Right atrium auricular region (tissue), 2 donors: ENCODE data around the gene USP22. TPM values are rescaled to one million over a fixed set of nuclear protein-coding genes. Genes with fewer than 3 reads are reported as not detected.

ENCODE experiments used
- DNase-seq: peaks from one replicate; pipeline ENCODE4 v3.0.0-alpha.2; 2019; ENCODE audit warnings: low spot score
- H3K27ac ChIP-seq, 2 donors: fragments of 200-600 bp; sonication (generic); 1 replicate in 1 of 2; 2 replicates in 1 of 2; pipeline ENCODE4 v1.5.1; 2016 to 2019
- H3K27me3 ChIP-seq, 2 donors: fragments of 200-600 bp; sonication (generic); one replicate each; pipeline versions ENCODE4 v1.5.1 to v1.6.0; 2017 to 2019
- H3K36me3 ChIP-seq: fragments of 200-600 bp; sonication (generic); one replicate; pipeline ENCODE4 v1.5.1; 2016
- H3K4me1 ChIP-seq, 2 donors: fragments of 200-600 bp; sonication (generic); one replicate each; pipeline versions ENCODE4 v1.5.1 to v1.6.0; 2017 to 2019
- H3K4me3 ChIP-seq, 2 donors: fragments of 200-600 bp; sonication (generic); 1 replicate in 1 of 2; 2 replicates in 1 of 2; pipeline ENCODE4 v1.5.1; 2017 to 2019; ENCODE audit warnings: mild to moderate bottlenecking in 1 of 2, moderate library complexity in 1 of 2
- H3K9me3 ChIP-seq, 2 donors: fragments of 200-600 bp; sonication (generic); one replicate each; pipeline ENCODE4 v1.5.1; 2019
- CTCF ChIP-seq, 2 donors: fragments of 200-600 bp; sonication (generic); IDR thresholded peaks; one replicate each; pipeline ENCODE4 v1.5.1; 2019; ENCODE audit warnings: antibody characterized with exemption in 2 of 2
- total RNA-seq, 2 donors: library from RNA; depleted of rRNA; stranded (reverse); fragments of >200 nt; gene quantifications; one replicate each; pipeline ENCODE4 v1.1.0, GENCODE V29; 2016

USP22 gene
- total RNA-seq, 2 donors from 2014 or later: 151 to 179 TPM

GRCh38 chr17:20988001-20988636 lies 54.7 kb downstream of the USP22 start:
- Histone ChIP-seq H3K36me3 (no peaks in the 10 kb centered on the region), H3K4me3 (no peak overlapping the region), H3K27me3 (no peaks in the 10 kb centered on the region), H3K4me1 (peaks cover 0 to 14% of the 10 kb centered on the region in 2 donors), H3K27ac (no peak overlapping the region), H3K9me3 (no peaks in the 10 kb centered on the region)
- no peak for TF ChIP-seq CTCF (IDR thresholded peaks at IDR 0.05)
- no peak for DNase-seq

- no peak for DNase-seq
- H3K4me3 ChIP-seq: no peak overlapping the region
- no peaks in the 10 kb centered on the region for H3K27me3 ChIP-seq
- no peak for TF ChIP-seq CTCF (IDR thresholded peaks at IDR 0.05)
- H3K4me1 ChIP-seq: peaks cover 0 to 10% of the 10 kb centered on the region in 2 donors
- H3K27ac ChIP-seq: no peak overlapping the region
- H3K36me3 ChIP-seq: no peaks in the 10 kb centered on the region
- no peaks in the 10 kb centered on the region for H3K9me3 ChIP-seq
Observed at GRCh38 chr17:20987511-20987910, 55.3 kb downstream of the USP22 start.

- H3K9me3 ChIP-seq: no peaks in the 10 kb centered on the region
- no peak overlapping the region for H3K4me3 ChIP-seq
- H3K27me3 ChIP-seq: no peaks in the 10 kb centered on the region
- DNase-seq: no peak
- H3K4me1 ChIP-seq: peaks cover 0 to 8% of the 10 kb centered on the region in 2 donors
- no peak overlapping the region for H3K27ac ChIP-seq
- no peaks in the 10 kb centered on the region for H3K36me3 ChIP-seq
- no peak for TF ChIP-seq CTCF (IDR thresholded peaks at IDR 0.05)
Observed at GRCh38 chr17:20986767-20987510, 55.9 kb downstream of the USP22 start.

DNA sequence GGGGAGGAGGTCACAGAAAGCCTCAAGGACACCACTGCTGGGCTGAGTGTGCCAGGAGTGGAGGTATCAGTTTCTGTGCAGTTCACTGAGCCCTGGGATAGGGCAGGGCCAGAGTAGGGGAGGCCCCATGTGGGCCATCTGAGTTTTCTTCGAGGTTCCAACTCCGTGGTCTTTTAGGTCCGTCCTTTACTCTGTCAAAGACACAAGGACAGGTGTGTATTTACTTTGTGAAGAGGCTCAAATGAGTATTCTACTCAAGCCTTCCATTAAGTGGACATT lies 59.5 kb downstream of the USP22 start:
- H3K27me3 ChIP-seq: no peaks in the 10 kb centered on the region
- no peaks in the 10 kb centered on the region for H3K4me1 ChIP-seq
- no peak overlapping the region for H3K4me3 ChIP-seq
- no peak overlapping the region for H3K27ac ChIP-seq
- TF ChIP-seq CTCF (IDR thresholded peaks at IDR 0.05): no peak
- no peaks in the 10 kb centered on the region for H3K36me3 ChIP-seq
- no peak for DNase-seq
- H3K9me3 ChIP-seq: no peaks in the 10 kb centered on the region

- no peak for TF ChIP-seq CTCF (IDR thresholded peaks at IDR 0.05)
- no peaks in the 10 kb centered on the region for H3K36me3 ChIP-seq
- no peak overlapping the region for H3K27ac ChIP-seq
- no peaks in the 10 kb centered on the region for H3K9me3 ChIP-seq
- H3K4me3 ChIP-seq: no peak overlapping the region
- peak; percentile 36 for DNase-seq
- H3K27me3 ChIP-seq: no peaks in the 10 kb centered on the region
- no peaks in the 10 kb centered on the region for H3K4me1 ChIP-seq
Observed at GRCh38 chr17:20982589-20983358, 60.0 kb downstream of the USP22 start.
